Kidney (tissue), 14 donors: ENCODE data around the gene ZNF124. TPM values are rescaled to one million over a fixed set of nuclear protein-coding genes. Genes with fewer than 3 reads are reported as not detected.

Experiments used
- DNase-seq, 5 donors: peaks; one replicate each; pipeline ENCODE4 v3.0.0-alpha.2; 2013 to 2020
- FAIRE-seq: peaks from 2 replicates; lab custom pipeline; 2012; peaks lifted over from hg19 to GRCh38; lab: Jason Lieb, UNC
- H3K27ac ChIP-seq, 2 donors: one replicate each; pipeline ENCODE4 v1.7.0; 2013; ENCODE audit warnings: low read depth in 2 of 2, low read length in 2 of 2, inconsistent platforms in 1 of 2
- H3K27me3 ChIP-seq: one replicate; pipeline ENCODE4 v1.7.1; 2013; ENCODE audit warnings: low read length, inconsistent platforms; ENCODE audit not compliant: control insufficient read depth, insufficient read depth
- H3K36me3 ChIP-seq, 3 donors: one replicate each; pipeline versions ENCODE4 v1.7.0 to v1.7.1; 2013; ENCODE audit warnings: low read length in 3 of 3, control low read depth in 1 of 3, inconsistent platforms in 1 of 3; ENCODE audit not compliant: insufficient read depth in 3 of 3, control insufficient read depth in 2 of 3
- H3K4me1 ChIP-seq, 3 donors: one replicate each; pipeline versions ENCODE4 v1.7.0 to v1.7.1; 2013; ENCODE audit warnings: low read length in 3 of 3, inconsistent platforms in 1 of 3, low read depth in 1 of 3; ENCODE audit not compliant: control insufficient read depth in 2 of 3, insufficient read depth in 2 of 3
- H3K4me3 ChIP-seq, 3 donors: one replicate each; pipeline versions ENCODE4 v1.7.0 to v1.8.1; 2013; ENCODE audit warnings: low read length in 3 of 3, control low read depth in 1 of 3, inconsistent platforms in 1 of 3
- H3K9ac ChIP-seq, 3 donors: one replicate each; pipeline versions ENCODE4 v1.7.0 to v1.7.1; 2013; ENCODE audit warnings: low read length in 3 of 3, control low read depth in 1 of 3, inconsistent platforms in 1 of 3
- H3K9me3 ChIP-seq, 3 donors: one replicate each; pipeline versions ENCODE4 v1.7.0 to v1.7.1; 2013; ENCODE audit warnings: low read length in 3 of 3, control low read depth in 1 of 3, inconsistent platforms in 1 of 3; ENCODE audit not compliant: control insufficient read depth in 2 of 3, insufficient read depth in 1 of 3
- intact Hi-C: fragments of 100-400 bp; cut with DNase I; formaldehyde crosslinking; loops from one replicate; pipeline ENCODE4 v1.11.1; 2022
- microRNA-seq: library from miRNA; unstranded; fragments of <30 nt; microRNA quantifications from one replicate; pipeline ENCODE4 v1.2.0, GENCODE V29; 2020
- polyA plus RNA-seq: library from polyadenylated mRNA; stranded (reverse); fragments of 350-450 nt; fragmentation: Illumina TruSeq; extraction: RNeasy Lipid Tissue Mini Kit (QIAGEN cat#74804); gene quantifications from one replicate; pipeline ENCODE4 v1.2.3, GENCODE V29; 2014; ENCODE audit warnings: low read depth, low replicate concordance; ENCODE audit not compliant: insufficient read depth
- total RNA-seq: library from RNA; stranded (reverse); fragmentation: NEBNext Ultra II Directional; extraction: Animal tissue kit (Norgen Biotek cat#: 25700); gene quantifications from one replicate; pipeline ENCODE4 v1.2.1, GENCODE V29; 2021
- TF ChIP-seq, protein P1 (sequence below): IDR thresholded peaks from 3 replicates; pipeline ENCODE4 v1.5.1; 2012; ENCODE audit warnings: mild to moderate bottlenecking, moderate library complexity, borderline replicate concordance; ENCODE audit not compliant: insufficient read depth; ENCODE audit errors: extremely low read depth
- donor health status: control.
- donor health status: control.
- donor health status: control.
- donor health status: control.
- donor health status: control.
- donor health status: DM: yes; HTN: yes; CAD: no.
- donor health status: Normal renal cell carcinoma (clear cell type).

Gene ZNF124
- total and polyA plus RNA-seq, 2 donors from 2014 or later: 2.5 to 45.7 TPM

DNA sequence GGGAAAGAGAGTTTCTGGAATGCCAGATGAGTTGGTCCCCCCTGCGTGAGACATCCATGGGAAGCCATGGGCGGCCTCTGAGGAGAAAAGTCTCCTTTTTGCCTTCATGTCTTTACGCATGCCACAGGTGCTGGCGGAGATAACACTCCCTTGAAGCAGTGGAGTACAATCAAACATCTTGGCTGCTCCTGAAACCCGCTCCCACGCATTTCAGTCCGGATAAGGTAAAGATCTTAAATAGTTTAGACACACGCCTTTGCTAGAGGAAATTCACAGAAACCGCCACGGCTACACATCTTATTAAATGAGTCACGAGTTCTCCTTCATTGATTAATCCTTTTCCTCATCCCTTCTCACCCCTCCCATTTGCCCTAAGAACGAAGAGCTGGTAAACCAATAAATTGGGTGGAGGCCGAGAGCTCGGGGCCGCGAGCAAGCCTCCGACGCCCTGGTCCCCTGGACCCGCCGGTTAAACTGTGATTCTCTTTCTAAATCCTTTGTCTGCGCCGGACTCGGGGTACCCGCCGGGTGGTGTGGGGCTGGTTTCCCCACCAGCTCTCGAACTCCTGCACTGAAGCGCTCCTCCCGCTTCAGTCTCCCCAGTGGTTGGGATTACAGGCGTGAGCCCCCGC is 61.1 kb downstream of the ZNF124 start:
- H3K36me3 ChIP-seq: no peaks in the 10 kb centered on the region
- H3K4me3 ChIP-seq: peak overlapping the region; percentile 50 to 64 (median 57)
- DNase-seq (peak in 4 of 5 donors; percentile 39 to 64 (median 60)), FAIRE-seq (no peak)
- TF ChIP-seq, protein P1, sequence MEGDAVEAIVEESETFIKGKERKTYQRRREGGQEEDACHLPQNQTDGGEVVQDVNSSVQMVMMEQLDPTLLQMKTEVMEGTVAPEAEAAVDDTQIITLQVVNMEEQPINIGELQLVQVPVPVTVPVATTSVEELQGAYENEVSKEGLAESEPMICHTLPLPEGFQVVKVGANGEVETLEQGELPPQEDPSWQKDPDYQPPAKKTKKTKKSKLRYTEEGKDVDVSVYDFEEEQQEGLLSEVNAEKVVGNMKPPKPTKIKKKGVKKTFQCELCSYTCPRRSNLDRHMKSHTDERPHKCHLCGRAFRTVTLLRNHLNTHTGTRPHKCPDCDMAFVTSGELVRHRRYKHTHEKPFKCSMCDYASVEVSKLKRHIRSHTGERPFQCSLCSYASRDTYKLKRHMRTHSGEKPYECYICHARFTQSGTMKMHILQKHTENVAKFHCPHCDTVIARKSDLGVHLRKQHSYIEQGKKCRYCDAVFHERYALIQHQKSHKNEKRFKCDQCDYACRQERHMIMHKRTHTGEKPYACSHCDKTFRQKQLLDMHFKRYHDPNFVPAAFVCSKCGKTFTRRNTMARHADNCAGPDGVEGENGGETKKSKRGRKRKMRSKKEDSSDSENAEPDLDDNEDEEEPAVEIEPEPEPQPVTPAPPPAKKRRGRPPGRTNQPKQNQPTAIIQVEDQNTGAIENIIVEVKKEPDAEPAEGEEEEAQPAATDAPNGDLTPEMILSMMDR: no peak
- no peaks in the 10 kb centered on the region for H3K4me1 ChIP-seq
- H3K27ac ChIP-seq: no peak overlapping the region
- intact Hi-C loops: no loop called here
- no peaks in the 10 kb centered on the region for H3K27me3 ChIP-seq
- peak overlapping the region in 2 of 3 donors; percentile 26 to 69 for H3K9ac ChIP-seq
- no peaks in the 10 kb centered on the region for H3K9me3 ChIP-seq

DNA sequence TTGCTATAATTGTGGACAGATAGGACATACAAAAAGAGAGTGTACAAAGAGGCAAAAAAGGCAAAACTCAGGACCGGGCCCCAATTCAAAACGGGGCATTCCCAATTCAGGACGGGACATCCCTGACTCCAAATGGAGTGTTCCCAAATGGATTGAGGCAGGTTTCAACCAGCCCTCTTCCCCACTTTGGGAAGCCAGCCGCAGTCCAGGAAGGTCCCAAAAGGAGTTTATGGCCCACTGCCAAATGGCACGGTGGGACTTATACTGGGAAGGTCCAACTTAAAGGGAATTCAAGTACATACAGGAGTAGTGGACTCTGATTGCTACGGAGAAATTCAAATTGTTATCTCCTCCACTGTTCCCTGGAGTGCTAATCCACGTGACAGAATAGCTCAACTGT is 64.1 kb downstream of the ZNF124 start:
- TF ChIP-seq, protein P1: no peak
- no peaks in the 10 kb centered on the region for H3K9me3 ChIP-seq
- no peaks in the 10 kb centered on the region for H3K36me3 ChIP-seq
- no peak overlapping the region for H3K9ac ChIP-seq
- FAIRE-seq (no peak), DNase-seq (no peak)
- no peak overlapping the region for H3K4me3 ChIP-seq
- H3K27me3 ChIP-seq: no peaks in the 10 kb centered on the region
- no peak overlapping the region for H3K27ac ChIP-seq
- intact Hi-C loops: no loop called here
- H3K4me1 ChIP-seq: peaks cover 0 to 3% (median 2%) of the 10 kb centered on the region in 3 donors

DNA sequence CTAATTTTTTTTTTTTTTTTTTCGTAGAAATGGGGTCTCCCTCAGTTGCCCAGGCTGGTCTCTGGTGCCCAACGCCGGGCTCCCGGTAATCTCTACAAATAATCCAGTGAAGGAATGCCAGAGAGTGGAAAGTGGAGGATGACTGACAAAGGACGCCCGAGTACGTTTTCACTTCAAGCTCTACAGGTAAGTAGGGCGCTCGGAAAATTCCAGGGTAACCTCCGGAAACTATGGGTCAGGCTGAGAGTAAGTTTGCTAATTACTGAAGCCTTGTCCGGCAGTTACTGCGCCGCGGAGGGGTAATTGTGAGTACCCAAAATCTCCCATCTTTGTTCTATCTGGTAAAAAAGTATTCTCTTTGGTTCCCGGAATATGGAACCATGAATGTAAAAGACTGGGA is 65.9 kb downstream of the ZNF124 start:
- no peak overlapping the region for H3K9ac ChIP-seq
- peaks cover 5 to 10% (median 6%) of the 10 kb centered on the region in 3 donors for H3K36me3 ChIP-seq
- peaks cover 1 to 11% (median 4%) of the 10 kb centered on the region in 3 donors for H3K9me3 ChIP-seq
- H3K27ac ChIP-seq: no peak overlapping the region
- TF ChIP-seq, protein P1: no peak
- H3K27me3 ChIP-seq: no peaks in the 10 kb centered on the region
- FAIRE-seq (no peak), DNase-seq (no peak)
- peaks cover 0 to 3% (median 2%) of the 10 kb centered on the region in 3 donors for H3K4me1 ChIP-seq
- no peak overlapping the region for H3K4me3 ChIP-seq
- intact Hi-C loops: no loop called here

Small RNA genes within 50 kb of the gene (microRNA-seq; reads per million reads assigned to microRNA genes)
- not detected for gene MIR3916

Other genes with a start within 250 kb of the ZNF124 start
- gene AHCTF1, start 240.1 kb downstream of the ZNF124 start, total RNA-seq: 30.1 TPM
- 5.2 TPM for gene AHCTF1, start 240.1 kb downstream of the ZNF124 start, polyA plus RNA-seq
- 0.44 TPM for gene ZNF695, start 164.0 kb downstream of the ZNF124 start, total RNA-seq
- not detected for gene ZNF695, start 164.0 kb downstream of the ZNF124 start, polyA plus RNA-seq
- gene ZNF670, start 93.2 kb downstream of the ZNF124 start, total RNA-seq: 2.9 TPM
- gene ZNF670, start 93.2 kb downstream of the ZNF124 start, polyA plus RNA-seq: 2.0 TPM
- 7.8 TPM for gene ZNF669, start 67.7 kb downstream of the ZNF124 start, total RNA-seq
- 4.2 TPM for gene ZNF669, start 67.7 kb downstream of the ZNF124 start, polyA plus RNA-seq
- not detected for gene VN1R5, start 84.1 kb upstream of the ZNF124 start, total RNA-seq
- gene VN1R5, start 84.1 kb upstream of the ZNF124 start, polyA plus RNA-seq: not detected
- 27.0 TPM for gene ZNF496, start 159.8 kb upstream of the ZNF124 start, total RNA-seq
- gene ZNF496, start 159.8 kb upstream of the ZNF124 start, polyA plus RNA-seq: 6.3 TPM
- gene NLRP3, start 244.2 kb upstream of the ZNF124 start, total RNA-seq: 4.0 TPM
- not detected for gene NLRP3, start 244.2 kb upstream of the ZNF124 start, polyA plus RNA-seq